K562 (cell line): ENCODE measurements around the gene SGMS1.

Source experiments
- FOXP1 ChIP-seq: sonication (generic); formaldehyde crosslinking; IDR thresholded peaks from 2 replicates; pipeline ENCODE4 v1.8.0; 2022; ENCODE audit warnings: mild to moderate bottlenecking, missing genetic modification reagents
- FOXP4 ChIP-seq: sonication (generic); formaldehyde crosslinking; IDR thresholded peaks from 2 replicates; pipeline ENCODE4 v1.8.0; 2022; ENCODE audit warnings: mild to moderate bottlenecking, missing genetic modification reagents, borderline replicate concordance
- TSHZ1 ChIP-seq: fragments of 250-450 bp; sonication (Bioruptor Pico); IDR thresholded peaks from 2 replicates; pipeline ENCODE4 v1.4.0; 2020; ENCODE audit warnings: mild to moderate bottlenecking, moderate library complexity
- ZNF655 ChIP-seq: fragments of 250-450 bp; sonication (Bioruptor Pico); IDR thresholded peaks from 2 replicates; pipeline ENCODE4 v1.5.0; 2021

GRCh38 chr10:50358925-50359687, 264.6 kb downstream of the SGMS1 start:
- no peak for TF ChIP-seq TSHZ1 (CRISPR knock-in tag)
- no peak for TF ChIP-seq FOXP1
- no peak for TF ChIP-seq ZNF655 (CRISPR knock-in tag)
- no peak for TF ChIP-seq FOXP4 (CRISPR knock-in tag)
